HG02759 (cell line): ENCODE measurements around the gene RSPO4.

Experiments
- ATAC-seq: cut with Tn5 transposase; IDR thresholded peaks from one replicate; pipeline ENCODE4 v1.9.1; 2021; ENCODE audit warnings: mild to moderate bottlenecking, moderate library complexity; ENCODE audit not compliant: unreplicated experiment

Gene RSPO4

DNA sequence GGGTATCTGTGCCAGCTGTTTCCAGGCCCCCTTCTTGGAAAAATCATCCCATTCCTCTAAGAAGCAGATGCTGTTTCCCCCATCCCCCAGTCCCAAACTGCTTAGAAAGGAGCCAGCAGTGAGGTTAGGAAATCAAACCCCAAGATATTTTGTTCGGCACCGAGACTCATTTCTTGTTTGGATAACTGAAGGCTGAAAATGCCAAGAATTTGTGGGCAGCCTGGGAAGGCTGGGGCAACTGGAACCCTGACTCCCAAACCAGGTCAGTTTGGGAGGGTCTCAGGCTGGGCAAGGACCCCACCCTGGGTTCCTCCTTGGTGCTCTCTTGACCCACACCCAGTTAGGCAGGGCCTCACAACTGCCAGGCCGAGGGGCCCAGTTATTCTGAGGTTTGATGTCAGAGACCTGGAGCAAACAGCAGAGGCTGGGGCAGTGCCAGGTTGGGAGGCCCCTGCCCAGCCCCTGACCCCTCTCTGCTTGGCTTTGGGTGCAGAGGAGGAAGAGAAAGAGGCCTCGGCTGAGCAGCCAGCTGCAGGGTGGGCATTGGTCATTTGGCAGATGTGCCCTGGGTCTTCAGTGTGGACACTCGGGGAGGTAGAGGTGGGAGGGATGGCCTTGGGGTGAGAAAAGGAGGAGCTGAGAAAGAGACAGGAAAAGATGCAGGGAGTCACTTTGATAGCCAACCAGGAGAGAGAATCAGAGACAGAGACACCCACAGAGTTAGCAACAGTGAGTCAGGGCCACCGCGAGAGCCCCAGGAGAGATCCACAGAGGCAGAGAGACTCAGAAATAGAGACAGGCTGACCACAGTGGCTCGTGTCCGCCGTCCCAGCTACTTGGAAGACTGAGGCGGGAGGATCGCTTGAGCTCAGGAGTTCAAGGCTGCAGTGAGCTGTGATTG lies 91.0 kb downstream of the RSPO4 start:
- ATAC-seq: no peak

DNA sequence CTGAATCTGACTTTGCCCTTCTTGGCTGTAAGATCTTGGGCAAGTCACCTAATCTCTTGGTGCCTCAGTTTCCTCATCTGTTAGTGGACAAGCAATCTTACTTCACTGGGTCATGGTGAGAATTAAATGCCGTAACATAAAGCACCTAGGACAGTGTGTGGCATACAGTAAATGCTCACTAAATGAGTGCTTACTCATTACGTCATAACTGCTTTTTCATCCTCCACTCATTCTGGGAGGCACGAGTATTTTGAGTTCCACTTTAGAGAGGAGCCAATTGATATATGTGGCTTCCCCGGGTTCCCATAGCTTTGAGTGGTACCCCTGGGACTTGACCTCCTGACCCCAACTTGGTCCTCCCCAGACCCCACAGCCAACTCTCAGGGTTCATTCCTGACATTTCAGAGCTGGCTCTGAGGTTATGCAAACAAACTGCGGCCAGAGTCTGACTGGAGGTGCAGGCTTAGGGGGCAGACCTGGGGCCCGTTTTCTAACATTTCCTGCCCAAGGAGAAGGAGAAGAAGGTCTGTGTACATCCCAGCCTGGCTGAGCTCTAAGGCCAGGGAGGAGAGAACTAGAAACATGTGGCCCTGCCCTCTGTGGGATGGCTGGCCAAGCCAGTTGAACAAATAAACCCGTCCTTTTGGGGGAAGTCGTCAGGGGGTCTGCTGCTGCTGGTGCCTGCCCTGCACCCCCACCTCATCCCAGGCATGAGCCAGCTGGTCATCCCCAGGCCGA lies 91.8 kb downstream of the RSPO4 start:
- no peak for ATAC-seq

DNA sequence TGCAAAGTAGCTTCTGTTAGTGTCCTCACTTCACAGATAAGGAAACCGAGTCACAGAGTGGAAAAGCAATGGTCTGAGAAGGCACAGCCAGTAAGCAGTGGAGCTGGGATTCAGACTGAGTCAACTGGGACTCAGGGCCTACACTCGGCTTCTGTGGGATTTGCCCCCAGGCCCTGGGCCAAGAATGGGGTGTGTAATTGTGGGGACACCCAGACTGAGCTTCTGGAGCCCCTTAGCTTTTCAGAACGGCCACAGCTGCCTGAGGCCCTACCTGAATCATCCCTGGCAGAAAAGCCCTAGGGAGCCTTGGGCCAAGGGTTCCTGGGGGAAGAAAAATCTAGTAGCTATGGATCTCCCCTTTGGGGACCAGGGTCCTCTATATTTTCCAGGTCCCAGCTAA lies 92.5 kb downstream of the RSPO4 start:
- ATAC-seq: no peak
